ENCODE results near the gene PLA2G4A. TPM values are rescaled to one million over a fixed set of nuclear protein-coding genes. Genes with fewer than 3 reads are reported as not detected.

The PLA2G4A gene
- polyA plus RNA-seq = 0.52 TPM in 1 of 2 replicates, not detected in the other
- polyA minus RNA-seq = 0.24 TPM in 1 of 2 replicates, not detected in the other

- H3K9ac ChIP-seq (ENCODE audit: low read length) = no peak within 1 kb of the TSS
- H3K27ac ChIP-seq (ENCODE audit: low read length) = no peak within 1 kb of the TSS
- no peaks in the 10 kb centered on the region for H3F3A ChIP-seq (ENCODE audit: insufficient read depth, low read length, poor library complexity, severe bottlenecking)
- H4K20me1 ChIP-seq (ENCODE audit: insufficient read depth) = no peaks in the 10 kb centered on the region
- no peaks in the 10 kb centered on the region for H3K36me3 ChIP-seq (ENCODE audit: insufficient read depth, low read length)
- no peak within 1 kb of the TSS for H3K4me2 ChIP-seq (ENCODE audit: low read length)
- peak within 1 kb of the TSS; percentile 42 for H3K4me3 ChIP-seq (ENCODE audit: low read length)
- H3K79me2 ChIP-seq (replicated peaks; ENCODE audit: insufficient read depth, low read length) = no peaks in the 10 kb centered on the region
- H3K27me3 ChIP-seq (ENCODE audit: insufficient read depth, low read depth, low read length) = no peaks in the 10 kb centered on the region
- no peak within 1 kb of the TSS for H2AFZ ChIP-seq (ENCODE audit: low read depth, low read length)
- H3K9me3 ChIP-seq (ENCODE audit: low read length) = no peaks in the 10 kb centered on the region
- H3K9me2 ChIP-seq (ENCODE audit: insufficient read depth, low read length) = no peaks in the 10 kb centered on the region
- TF ChIP-seq EZH2 (IDR thresholded peaks at IDR 0.05; ENCODE audit: borderline replicate concordance, insufficient read depth, low read length, poor library complexity, severe bottlenecking) (no peak), EP300 (conservative IDR thresholded peaks at IDR 0.05; ENCODE audit: poor library complexity, severe bottlenecking) (no peak), RAD21 (conservative IDR thresholded peaks at IDR 0.05) (no peak), MXI1 (conservative IDR thresholded peaks at IDR 0.05; ENCODE audit: poor library complexity, severe bottlenecking) (no peak), REST (IDR thresholded peaks at IDR 0.05; ENCODE audit: borderline replicate concordance) (no peak), SMC3 (conservative IDR thresholded peaks at IDR 0.05; ENCODE audit: poor library complexity) (no peak), CTCF (IDR thresholded peaks at IDR 0.05; ENCODE audit: poor library complexity, severe bottlenecking) (no peak)
Observed at GRCh38 chr1:186828611-186829454, at the start of gene PLA2G4A. TSS of gene PLA2G4A (plus strand) at chr1:186828949. CDS start at chr1:186854355, 25,406 bp downstream.

- H2AFZ ChIP-seq (ENCODE audit: low read depth, low read length) = no peak overlapping the region
- H4K20me1 ChIP-seq (ENCODE audit: insufficient read depth) = no peaks in the 10 kb centered on the region
- H3K9ac ChIP-seq (ENCODE audit: low read length) = no peak overlapping the region
- H3K27me3 ChIP-seq (ENCODE audit: insufficient read depth, low read depth, low read length) = no peaks in the 10 kb centered on the region
- H3K4me3 ChIP-seq (ENCODE audit: low read length) = no peak overlapping the region
- no peak overlapping the region for H3K27ac ChIP-seq (ENCODE audit: low read length)
- TF ChIP-seq TAF1 (IDR thresholded peaks at IDR 0.05; ENCODE audit: low read depth) (no peak), EP300 (conservative IDR thresholded peaks at IDR 0.05; ENCODE audit: poor library complexity, severe bottlenecking) (no peak), RAD21 (conservative IDR thresholded peaks at IDR 0.05) (no peak), CTCF (IDR thresholded peaks at IDR 0.05; ENCODE audit: poor library complexity, severe bottlenecking) (no peak), SMC3 (conservative IDR thresholded peaks at IDR 0.05; ENCODE audit: poor library complexity) (no peak), REST (IDR thresholded peaks at IDR 0.05; ENCODE audit: borderline replicate concordance) (no peak), EZH2 (IDR thresholded peaks at IDR 0.05; ENCODE audit: borderline replicate concordance, insufficient read depth, low read length, poor library complexity, severe bottlenecking) (no peak), MXI1 (conservative IDR thresholded peaks at IDR 0.05; ENCODE audit: poor library complexity, severe bottlenecking) (no peak), POLR2AphosphoS5 (IDR thresholded peaks at IDR 0.05) (no peak)
- no peaks in the 10 kb centered on the region for H3K9me3 ChIP-seq (ENCODE audit: low read length)
- no peaks in the 10 kb centered on the region for H3K9me2 ChIP-seq (ENCODE audit: insufficient read depth, low read length)
- H3K79me2 ChIP-seq (replicated peaks; ENCODE audit: insufficient read depth, low read length) = no peaks in the 10 kb centered on the region
- no peaks in the 10 kb centered on the region for H3K36me3 ChIP-seq (ENCODE audit: insufficient read depth, low read length)
- H3F3A ChIP-seq (ENCODE audit: insufficient read depth, low read length, poor library complexity, severe bottlenecking) = no peaks in the 10 kb centered on the region
- no peak overlapping the region for H3K4me2 ChIP-seq (ENCODE audit: low read length)
Observed at GRCh38 chr1:186780076-186780475, 48.7 kb upstream of the PLA2G4A start.

Measured in neural cell (in vitro differentiated cells).